ENCODE measurements around the gene FADS3. TPM values are rescaled to one million over a fixed set of nuclear protein-coding genes. Genes with fewer than 3 reads are reported as not detected.

Gene FADS3
- total and polyA plus RNA-seq, 9 of the 15 experiments (the other 6 are each of a cell fraction or from before 2014, with no cell fraction given): 0.97 to 148 (median 92.7) TPM

- no TSS peak for BruUV-seq (replicated peaks)
- FAIRE-seq (no peak), DNase-seq (ENCODE audit: extremely low read depth in 1 of 4, low spot score in 3 of 4) (peak; percentile 67 to 88 (median 73)), ATAC-seq (peak; percentile 42)
- Histone ChIP-seq H4K20me1 (replicated peaks; ENCODE audit: control insufficient read depth, insufficient read depth, low read length) (no peaks in the 10 kb centered on the region), H3K4me1 (replicated peaks in 1 of 2; ENCODE audit: control insufficient read depth in 2 of 2, insufficient read depth in 2 of 2, low read length in 2 of 2) (peaks cover 49 to 68% of the 10 kb centered on the region in 2 experiments), H3K9me3 (replicated peaks; ENCODE audit: control insufficient read depth, insufficient read depth, low read depth, low read length) (no peaks in the 10 kb centered on the region), H3K4me3 (no peak overlapping the region), H3K9me1 (ENCODE audit: control insufficient read depth, insufficient read depth, low read length) (no peaks in the 10 kb centered on the region), H3K27ac (ENCODE audit: extremely low read depth, low read depth, low read length) (peak overlapping the region; percentile 45; the same call in 2 of the 3 replicates), H3K4me2 (ENCODE audit: insufficient read depth, low read length) (peak overlapping the region; percentile 66), H2AFZ (ENCODE audit: low read depth, low read length) (peak overlapping the region; percentile 69), H3K36me3 (ENCODE audit: control insufficient read depth, insufficient read depth, low read length) (no peaks in the 10 kb centered on the region), H3K9ac (ENCODE audit: insufficient read depth in 1 of 2, low read depth in 2 of 2, low read length in 2 of 2) (peak overlapping the region; percentile 5 to 79; a peak in 1 of 4 replicates), H3K27me3 (ENCODE audit: control insufficient read depth in 2 of 2, insufficient read depth in 2 of 2, low read length in 2 of 2) (no peaks in the 10 kb centered on the region), H3K79me2 (ENCODE audit: control insufficient read depth, insufficient read depth, low read length) (peaks cover 25% of the 10 kb centered on the region)
- CTCF ChIA-PET (ENCODE audit: low intra/inter-chr PET ratio): interaction anchor here (0.7 kb wide), 1 partner anchor 209 kb away, joined by 3 read pairs; no protein-coding TSS in a partner anchor
- intact Hi-C loops (cut with micrococcal nuclease): no loop called here
- POLR2A ChIA-PET: interaction anchor here (0.6 to 3.6 kb wide), 11 partner anchors 9 to 1830 kb away, joined by 3 to 17 read pairs (median 4); partner anchors contain the start of genes BEST1 and FTH1
- WGBS (ENCODE audit: insufficient coverage, low coverage, missing lambda C conversion rate): 2% methylated on average over 6 of the region's 6 CpGs
- in situ Hi-C loops (cut with MboI): no loop called here
- peak; percentile 29 to 55 for TF ChIP-seq E2F6 (IDR thresholded peaks at IDR 0.05; ENCODE audit: borderline replicate concordance in 1 of 2, extremely low read depth in 1 of 2, insufficient read depth in 1 of 2, insufficient read length in 1 of 2, low read depth in 1 of 2, low read length in 1 of 2, poor library complexity in 1 of 2, severe bottlenecking in 1 of 2)
- TF ChIP-seq CBFA2T3 (IDR thresholded peaks at IDR 0.05): peak; percentile 31; the same call in 1 of the 2 replicates
- TF ChIP-seq L3MBTL2 (IDR thresholded peaks at IDR 0.05): peak; percentile 59; the same call in 1 of the 2 replicates
- 0 out of 4 replicates have a peak, but pooled peaks of 1 of the 2 experiments have one; percentile 58 for TF ChIP-seq ETV6 (IDR thresholded peaks at IDR 0.05; ENCODE audit: borderline replicate concordance in 1 of 2, low read depth in 2 of 2, low read length in 1 of 2)
- TF ChIP-seq ETV6 (CRISPR knock-in tag; IDR thresholded peaks at IDR 0.05; ENCODE audit: borderline replicate concordance): no peak
- TF ChIP-seq FOXA1 (IDR thresholded peaks at IDR 0.05; ENCODE audit: borderline replicate concordance): no peak
- peak; percentile 32 for TF ChIP-seq JUND (IDR thresholded peaks at IDR 0.05; ENCODE audit: borderline replicate concordance, low read depth, low read length)
- TF ChIP-seq JUND (tag; IDR thresholded peaks at IDR 0.05; ENCODE audit: borderline replicate concordance, low read depth, low read length): no peak; the same call in 2 of the 3 replicates
- no peak for TF ChIP-seq ZNF79 (CRISPR knock-in tag; IDR thresholded peaks at IDR 0.05; ENCODE audit: low read depth)
- peak; percentile 68 for TF ChIP-seq VEZF1 (CRISPR knock-in tag; IDR thresholded peaks at IDR 0.05)
- TF ChIP-seq FUS (optimal IDR thresholded peaks at IDR 0.05; ENCODE audit: low read depth, low read length): no peak
- no peak for TF ChIP-seq ZNF197 (CRISPR knock-in tag; IDR thresholded peaks at IDR 0.05; ENCODE audit: low read depth)
- TF ChIP-seq MLLT1 (IDR thresholded peaks at IDR 0.05): no peak
- 0 out of 2 replicates have a peak, but pooled peaks have one; percentile 7 for TF ChIP-seq HMBOX1 (IDR thresholded peaks at IDR 0.05)
- TF ChIP-seq MTA1 (IDR thresholded peaks at IDR 0.05; ENCODE audit: borderline replicate concordance): peak; percentile 23; the same call in 1 of the 2 replicates
- 0 out of 2 replicates have a peak, but pooled peaks have one; percentile 5 for TF ChIP-seq CBX1 (IDR thresholded peaks at IDR 0.05; ENCODE audit: low read depth)
- TF ChIP-seq GABPB1 (CRISPR knock-in tag; IDR thresholded peaks at IDR 0.05): 0 out of 2 replicates have a peak, but pooled peaks have one; percentile 27
These were observed 31.2 kb upstream of the FADS3 start for GRCh38 chr11:61922539-61922938.

All from K562 (cell line).